Kidney (tissue), 14 donors: ENCODE measurements around the gene STXBP5. TPM values are rescaled to one million over a fixed set of nuclear protein-coding genes. Genes with fewer than 3 reads are reported as not detected.

Experiments used
- DNase-seq, 5 donors: peaks; one replicate each; pipeline ENCODE4 v3.0.0-alpha.2; 2013 to 2020
- FAIRE-seq: peaks from 2 replicates; lab custom pipeline; 2012; peaks lifted over from hg19 to GRCh38; lab: Jason Lieb, UNC
- H3K27ac ChIP-seq, 2 donors: one replicate each; pipeline ENCODE4 v1.7.0; 2013; ENCODE audit warnings: low read depth in 2 of 2, low read length in 2 of 2, inconsistent platforms in 1 of 2
- H3K27me3 ChIP-seq: one replicate; pipeline ENCODE4 v1.7.1; 2013; ENCODE audit warnings: low read length, inconsistent platforms; ENCODE audit not compliant: control insufficient read depth, insufficient read depth
- H3K36me3 ChIP-seq, 3 donors: one replicate each; pipeline versions ENCODE4 v1.7.0 to v1.7.1; 2013; ENCODE audit warnings: low read length in 3 of 3, control low read depth in 1 of 3, inconsistent platforms in 1 of 3; ENCODE audit not compliant: insufficient read depth in 3 of 3, control insufficient read depth in 2 of 3
- H3K4me1 ChIP-seq, 3 donors: one replicate each; pipeline versions ENCODE4 v1.7.0 to v1.7.1; 2013; ENCODE audit warnings: low read length in 3 of 3, inconsistent platforms in 1 of 3, low read depth in 1 of 3; ENCODE audit not compliant: control insufficient read depth in 2 of 3, insufficient read depth in 2 of 3
- H3K4me3 ChIP-seq, 3 donors: one replicate each; pipeline versions ENCODE4 v1.7.0 to v1.8.1; 2013; ENCODE audit warnings: low read length in 3 of 3, control low read depth in 1 of 3, inconsistent platforms in 1 of 3
- H3K9ac ChIP-seq, 3 donors: one replicate each; pipeline versions ENCODE4 v1.7.0 to v1.7.1; 2013; ENCODE audit warnings: low read length in 3 of 3, control low read depth in 1 of 3, inconsistent platforms in 1 of 3
- H3K9me3 ChIP-seq, 3 donors: one replicate each; pipeline versions ENCODE4 v1.7.0 to v1.7.1; 2013; ENCODE audit warnings: low read length in 3 of 3, control low read depth in 1 of 3, inconsistent platforms in 1 of 3; ENCODE audit not compliant: control insufficient read depth in 2 of 3, insufficient read depth in 1 of 3
- intact Hi-C: fragments of 100-400 bp; cut with DNase I; formaldehyde crosslinking; loops from one replicate; pipeline ENCODE4 v1.11.1; 2022
- polyA plus RNA-seq: library from polyadenylated mRNA; stranded (reverse); fragments of 350-450 nt; fragmentation: Illumina TruSeq; extraction: RNeasy Lipid Tissue Mini Kit (QIAGEN cat#74804); gene quantifications from one replicate; pipeline ENCODE4 v1.2.3, GENCODE V29; 2014; ENCODE audit warnings: low read depth, low replicate concordance; ENCODE audit not compliant: insufficient read depth
- total RNA-seq: library from RNA; stranded (reverse); fragmentation: NEBNext Ultra II Directional; extraction: Animal tissue kit (Norgen Biotek cat#: 25700); gene quantifications from one replicate; pipeline ENCODE4 v1.2.1, GENCODE V29; 2021
- TF ChIP-seq, protein P1 (sequence below): IDR thresholded peaks from 3 replicates; pipeline ENCODE4 v1.5.1; 2012; ENCODE audit warnings: mild to moderate bottlenecking, moderate library complexity, borderline replicate concordance; ENCODE audit not compliant: insufficient read depth; ENCODE audit errors: extremely low read depth
- donor health status: control.
- donor health status: control.
- donor health status: control.
- donor health status: control.
- donor health status: control.
- donor health status: DM: yes; HTN: yes; CAD: no.
- donor health status: Normal renal cell carcinoma (clear cell type).

The STXBP5 gene
- total and polyA plus RNA-seq, 2 donors from 2014 or later, result 2.0 to 13.6 TPM

- no peak overlapping the region for H3K9ac ChIP-seq
- intact Hi-C loops, result no loop called here
Measured at GRCh38 chr6:147297663-147298316, 93.6 kb downstream of the STXBP5 start.

GRCh38 chr6:147298461-147298860, 94.2 kb downstream of the STXBP5 start:
- FAIRE-seq (no peak), DNase-seq (no peak)
- intact Hi-C loops, result no loop called here
- Histone ChIP-seq H3K9me3 (peaks cover 0 to 4% (median 0%) of the 10 kb centered on the region in 3 donors), H3K4me3 (no peak overlapping the region), H3K27me3 (no peaks in the 10 kb centered on the region), H3K9ac (no peak overlapping the region), H3K27ac (no peak overlapping the region), H3K4me1 (no peaks in the 10 kb centered on the region), H3K36me3 (no peaks in the 10 kb centered on the region)
- TF ChIP-seq, protein P1, sequence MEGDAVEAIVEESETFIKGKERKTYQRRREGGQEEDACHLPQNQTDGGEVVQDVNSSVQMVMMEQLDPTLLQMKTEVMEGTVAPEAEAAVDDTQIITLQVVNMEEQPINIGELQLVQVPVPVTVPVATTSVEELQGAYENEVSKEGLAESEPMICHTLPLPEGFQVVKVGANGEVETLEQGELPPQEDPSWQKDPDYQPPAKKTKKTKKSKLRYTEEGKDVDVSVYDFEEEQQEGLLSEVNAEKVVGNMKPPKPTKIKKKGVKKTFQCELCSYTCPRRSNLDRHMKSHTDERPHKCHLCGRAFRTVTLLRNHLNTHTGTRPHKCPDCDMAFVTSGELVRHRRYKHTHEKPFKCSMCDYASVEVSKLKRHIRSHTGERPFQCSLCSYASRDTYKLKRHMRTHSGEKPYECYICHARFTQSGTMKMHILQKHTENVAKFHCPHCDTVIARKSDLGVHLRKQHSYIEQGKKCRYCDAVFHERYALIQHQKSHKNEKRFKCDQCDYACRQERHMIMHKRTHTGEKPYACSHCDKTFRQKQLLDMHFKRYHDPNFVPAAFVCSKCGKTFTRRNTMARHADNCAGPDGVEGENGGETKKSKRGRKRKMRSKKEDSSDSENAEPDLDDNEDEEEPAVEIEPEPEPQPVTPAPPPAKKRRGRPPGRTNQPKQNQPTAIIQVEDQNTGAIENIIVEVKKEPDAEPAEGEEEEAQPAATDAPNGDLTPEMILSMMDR, result no peak

More at GRCh38 chr6:147297663-147298316, 93.6 kb downstream of the STXBP5 start:
- Histone ChIP-seq H3K9me3 (peaks cover 0 to 4% (median 0%) of the 10 kb centered on the region in 3 donors), H3K27me3 (no peaks in the 10 kb centered on the region), H3K27ac (no peak overlapping the region), H3K36me3 (no peaks in the 10 kb centered on the region), H3K4me3 (no peak overlapping the region), H3K4me1 (no peaks in the 10 kb centered on the region)
- TF ChIP-seq, protein P1, result no peak
- DNase-seq, result no peak
- no peak for FAIRE-seq

DNA sequence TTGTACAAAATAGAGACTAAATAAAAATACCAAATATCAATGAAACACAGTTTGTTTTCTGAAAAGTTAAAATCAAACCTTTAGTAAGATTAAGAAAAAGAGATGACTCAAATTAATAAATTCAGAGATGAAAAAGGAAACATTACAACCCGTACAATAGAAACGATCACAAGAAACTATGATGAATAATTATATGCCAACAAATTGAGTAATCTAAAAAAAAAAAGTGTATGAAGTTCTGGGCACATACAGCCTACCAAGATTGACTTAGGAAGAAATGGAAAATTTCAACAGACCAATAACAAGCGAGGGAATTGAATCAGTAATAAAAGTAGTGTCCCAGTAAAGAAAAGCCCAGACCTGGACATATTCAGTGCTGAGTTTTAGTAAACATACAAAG, 94.8 kb downstream of the STXBP5 start:
- TF ChIP-seq, protein P1, result no peak
- Histone ChIP-seq H3K9me3 (peaks cover 0 to 4% (median 0%) of the 10 kb centered on the region in 3 donors), H3K36me3 (no peaks in the 10 kb centered on the region), H3K9ac (no peak overlapping the region), H3K27ac (no peak overlapping the region), H3K27me3 (no peaks in the 10 kb centered on the region), H3K4me1 (no peaks in the 10 kb centered on the region), H3K4me3 (no peak overlapping the region)
- FAIRE-seq (no peak), DNase-seq (no peak)
- intact Hi-C loops, result no loop called here
